HG03571 (cell line): ENCODE measurements around the gene POU3F3.

ENCODE experiments used
- ATAC-seq: cut with Tn5 transposase; IDR thresholded peaks from one replicate; pipeline ENCODE4 v1.9.1; 2021; ENCODE audit not compliant: unreplicated experiment

POU3F3 gene

DNA sequence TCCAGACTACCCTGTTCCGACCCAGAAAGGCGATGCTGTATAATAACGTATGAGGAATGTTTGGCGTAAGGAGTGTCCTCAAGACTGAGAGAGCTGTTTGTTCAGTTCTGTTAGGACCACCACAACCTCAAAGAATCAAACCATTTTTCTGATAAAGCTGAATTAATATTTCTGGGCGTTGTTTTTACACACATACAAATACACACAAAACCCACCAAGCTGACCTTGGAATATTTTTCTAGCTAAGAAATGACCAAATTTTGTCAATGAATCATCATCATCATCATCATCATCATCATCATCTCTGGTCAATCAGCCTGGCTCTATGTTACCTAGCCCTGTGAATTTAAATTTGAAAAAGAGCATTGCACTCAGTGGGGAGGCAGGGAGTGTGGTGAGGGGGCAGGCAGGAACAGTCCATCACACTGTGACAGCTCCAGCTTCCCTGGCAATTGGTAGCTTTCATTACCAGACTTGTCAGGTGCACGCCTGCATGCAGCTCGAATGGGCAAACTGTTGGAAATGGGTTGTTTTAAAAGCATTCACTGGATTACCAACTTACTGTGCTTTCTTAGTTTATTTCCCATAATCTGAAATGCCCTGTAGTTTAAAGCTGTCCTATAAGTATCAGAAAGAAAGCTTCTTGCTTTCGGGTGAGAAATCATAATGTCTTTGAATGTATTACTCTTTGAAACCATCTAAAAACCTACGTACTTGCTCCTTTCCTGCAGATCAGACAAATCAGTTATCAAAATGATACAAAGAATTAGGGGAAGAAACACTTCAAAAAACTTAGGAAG lies 6.9 kb upstream of the POU3F3 start:
- ATAC-seq, result no peak

DNA sequence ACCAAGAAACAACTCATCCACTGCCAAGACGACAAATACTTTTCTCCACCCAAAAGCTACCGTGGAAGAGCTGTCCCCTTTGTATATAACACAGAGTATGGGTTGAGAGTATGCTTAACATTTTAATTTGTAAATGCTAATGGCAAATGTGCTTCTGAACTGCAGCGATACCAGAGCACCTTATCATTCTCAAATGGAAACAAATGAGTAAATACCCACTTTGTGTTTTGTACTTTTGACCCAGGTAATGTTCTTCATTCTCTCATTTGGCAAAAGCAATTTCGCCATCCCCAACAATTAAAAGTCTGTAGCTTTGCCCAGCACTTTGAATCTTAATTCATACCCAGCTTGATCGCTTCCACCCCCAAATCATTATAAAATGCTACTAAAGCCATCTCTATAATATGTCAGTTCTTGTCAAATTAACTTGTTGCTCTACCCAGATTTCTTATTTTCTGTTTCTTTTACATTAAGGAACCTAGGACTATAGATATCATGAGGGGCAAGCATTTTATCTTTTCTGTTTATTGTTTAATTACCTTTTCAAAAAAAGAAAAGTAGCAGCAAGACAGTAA lies 6.2 kb upstream of the POU3F3 start:
- ATAC-seq, result no peak

DNA sequence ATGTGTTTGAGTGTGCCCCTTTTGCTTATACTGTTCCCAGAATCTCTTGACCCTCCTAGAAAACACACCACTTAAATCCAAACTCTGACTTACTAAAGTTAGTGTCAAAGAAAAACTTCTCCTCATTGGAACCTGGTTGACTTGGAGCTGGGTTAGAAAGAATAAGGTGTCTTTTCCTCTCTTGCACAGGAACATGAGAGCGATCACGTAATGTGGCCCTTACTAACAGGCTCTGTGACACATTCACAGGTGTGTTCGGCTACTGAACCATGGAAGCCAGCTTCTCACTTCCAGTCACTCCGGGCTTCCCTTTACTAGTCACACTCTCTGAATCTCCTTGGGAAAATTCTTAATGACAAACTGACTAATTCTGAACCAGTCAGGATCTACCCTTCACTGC lies 5.4 kb upstream of the POU3F3 start:
- no peak for ATAC-seq

GRCh38 chr2:104849101-104849500 lies 4.8 kb upstream of the POU3F3 start:
- no peak for ATAC-seq

GRCh38 chr2:104849618-104850141 lies 4.2 kb upstream of the POU3F3 start:
- ATAC-seq, result no peak

- ATAC-seq, result no peak
Measured at GRCh38 chr2:104850361-104851290, 3.3 kb upstream of the POU3F3 start.

- no peak for ATAC-seq
Measured at GRCh38 chr2:104851291-104852089, 2.4 kb upstream of the POU3F3 start.

- no peak for ATAC-seq
Measured at GRCh38 chr2:104852090-104852666, 1.7 kb upstream of the POU3F3 start.

- ATAC-seq, result no peak
Measured at GRCh38 chr2:104854498-104855220, 744 bp downstream of the POU3F3 start.

DNA sequence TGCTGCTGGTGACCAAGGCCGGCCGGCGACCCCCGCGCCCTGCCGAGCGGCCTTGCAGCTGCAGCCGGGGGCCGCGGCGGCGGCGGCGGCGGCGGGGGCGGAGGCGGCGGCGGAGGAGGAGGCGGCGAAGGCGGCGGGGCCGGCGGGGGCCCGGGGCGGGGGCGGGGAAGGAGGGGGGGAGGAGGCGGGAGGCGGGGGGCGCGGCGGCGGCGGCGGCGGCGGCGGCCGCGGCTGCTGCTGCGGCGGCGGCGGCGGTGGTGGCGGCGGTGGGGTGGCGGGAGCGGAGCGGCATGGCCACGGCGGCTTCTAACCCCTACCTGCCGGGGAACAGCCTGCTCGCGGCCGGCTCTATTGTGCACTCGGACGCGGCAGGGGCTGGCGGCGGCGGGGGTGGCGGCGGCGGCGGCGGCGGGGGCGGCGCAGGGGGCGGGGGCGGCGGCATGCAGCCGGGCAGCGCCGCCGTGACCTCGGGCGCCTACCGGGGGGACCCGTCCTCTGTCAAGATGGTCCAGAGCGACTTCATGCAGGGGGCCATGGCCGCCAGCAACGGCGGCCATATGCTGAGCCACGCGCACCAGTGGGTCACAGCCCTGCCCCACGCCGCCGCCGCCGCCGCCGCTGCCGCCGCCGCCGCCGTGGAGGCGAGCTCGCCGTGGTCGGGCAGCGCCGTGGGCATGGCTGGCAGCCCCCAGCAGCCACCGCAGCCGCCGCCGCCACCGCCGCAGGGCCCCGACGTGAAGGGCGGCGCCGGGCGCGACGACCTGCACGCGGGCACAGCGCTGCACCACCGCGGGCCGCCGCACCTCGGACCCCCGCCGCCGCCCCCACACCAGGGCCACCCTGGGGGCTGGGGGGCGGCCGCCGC lies 1.5 kb downstream of the POU3F3 start:
- ATAC-seq, result no peak

DNA sequence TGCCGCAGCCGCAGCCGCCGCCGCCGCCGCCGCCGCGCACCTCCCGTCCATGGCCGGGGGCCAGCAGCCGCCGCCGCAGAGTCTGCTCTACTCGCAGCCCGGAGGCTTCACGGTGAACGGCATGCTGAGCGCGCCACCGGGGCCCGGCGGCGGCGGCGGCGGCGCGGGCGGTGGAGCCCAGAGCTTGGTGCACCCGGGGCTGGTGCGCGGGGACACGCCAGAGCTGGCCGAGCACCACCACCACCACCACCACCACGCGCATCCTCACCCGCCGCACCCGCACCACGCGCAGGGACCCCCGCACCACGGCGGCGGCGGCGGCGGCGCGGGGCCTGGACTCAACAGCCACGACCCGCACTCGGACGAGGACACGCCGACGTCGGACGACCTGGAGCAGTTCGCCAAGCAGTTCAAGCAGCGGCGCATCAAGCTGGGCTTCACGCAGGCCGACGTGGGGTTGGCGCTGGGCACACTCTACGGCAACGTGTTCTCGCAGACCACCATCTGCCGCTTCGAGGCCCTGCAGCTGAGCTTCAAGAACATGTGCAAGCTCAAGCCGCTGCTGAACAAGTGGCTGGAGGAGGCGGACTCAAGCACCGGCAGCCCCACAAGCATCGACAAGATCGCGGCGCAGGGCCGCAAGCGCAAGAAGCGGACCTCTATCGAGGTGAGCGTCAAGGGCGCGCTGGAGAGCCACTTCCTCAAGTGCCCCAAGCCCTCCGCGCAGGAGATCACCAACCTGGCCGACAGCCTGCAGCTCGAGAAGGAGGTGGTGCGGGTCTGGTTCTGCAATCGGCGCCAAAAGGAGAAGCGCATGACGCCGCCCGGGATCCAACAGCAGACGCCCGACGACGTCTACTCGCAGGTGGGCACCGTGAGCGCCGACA lies 2.4 kb downstream of the POU3F3 start:
- no peak for ATAC-seq

DNA sequence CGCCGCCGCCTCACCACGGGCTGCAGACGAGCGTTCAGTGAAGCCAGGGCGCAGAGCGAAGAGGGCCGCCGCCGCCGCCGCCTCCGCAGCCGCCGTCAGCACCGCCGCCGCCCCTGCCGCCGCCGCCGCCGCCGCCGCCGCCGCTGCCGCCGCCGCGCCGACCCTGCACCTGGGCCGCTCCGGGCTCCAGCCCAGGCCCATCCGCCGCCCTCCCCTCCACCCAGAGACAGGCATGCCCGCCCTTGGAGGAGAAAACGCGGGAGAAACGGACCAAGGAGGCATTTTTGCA lies 3.0 kb downstream of the POU3F3 start:
- ATAC-seq, result no peak

DNA sequence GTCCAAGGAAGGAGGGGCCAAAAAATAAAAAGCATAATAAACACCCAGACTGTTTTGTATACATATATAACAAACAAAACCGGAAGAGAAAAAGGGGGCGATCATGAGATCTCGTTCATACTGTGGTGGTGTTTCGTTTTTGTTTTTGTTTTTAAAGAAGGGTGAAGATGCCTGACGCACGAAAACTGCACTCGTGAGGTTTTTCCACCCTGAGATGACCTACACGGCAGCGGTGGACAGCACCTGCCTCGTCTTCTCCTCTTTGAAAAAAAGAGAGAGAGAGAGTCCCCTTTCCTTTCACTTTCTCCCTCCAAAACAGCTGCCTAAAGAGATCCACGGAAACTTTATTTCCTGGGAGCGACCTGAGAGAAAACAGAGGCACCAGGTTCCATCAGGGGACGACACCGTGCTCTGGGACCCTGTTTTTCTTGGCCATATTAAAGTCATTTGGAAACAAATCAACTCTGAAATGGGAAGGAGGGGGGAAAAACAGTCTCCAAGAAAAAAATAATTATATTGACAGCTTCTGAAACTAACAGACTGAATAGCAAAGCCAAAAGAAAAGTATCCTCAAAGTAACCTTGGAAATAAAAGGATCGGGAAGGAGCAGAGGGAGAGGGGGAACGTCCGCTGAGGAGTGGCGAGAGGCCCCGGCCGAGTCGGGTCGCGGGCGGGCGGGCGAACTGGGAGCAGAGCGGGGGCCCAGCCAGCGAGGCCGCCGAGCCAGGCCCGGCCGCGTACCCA lies 3.5 kb downstream of the POU3F3 start:
- no peak for ATAC-seq

DNA sequence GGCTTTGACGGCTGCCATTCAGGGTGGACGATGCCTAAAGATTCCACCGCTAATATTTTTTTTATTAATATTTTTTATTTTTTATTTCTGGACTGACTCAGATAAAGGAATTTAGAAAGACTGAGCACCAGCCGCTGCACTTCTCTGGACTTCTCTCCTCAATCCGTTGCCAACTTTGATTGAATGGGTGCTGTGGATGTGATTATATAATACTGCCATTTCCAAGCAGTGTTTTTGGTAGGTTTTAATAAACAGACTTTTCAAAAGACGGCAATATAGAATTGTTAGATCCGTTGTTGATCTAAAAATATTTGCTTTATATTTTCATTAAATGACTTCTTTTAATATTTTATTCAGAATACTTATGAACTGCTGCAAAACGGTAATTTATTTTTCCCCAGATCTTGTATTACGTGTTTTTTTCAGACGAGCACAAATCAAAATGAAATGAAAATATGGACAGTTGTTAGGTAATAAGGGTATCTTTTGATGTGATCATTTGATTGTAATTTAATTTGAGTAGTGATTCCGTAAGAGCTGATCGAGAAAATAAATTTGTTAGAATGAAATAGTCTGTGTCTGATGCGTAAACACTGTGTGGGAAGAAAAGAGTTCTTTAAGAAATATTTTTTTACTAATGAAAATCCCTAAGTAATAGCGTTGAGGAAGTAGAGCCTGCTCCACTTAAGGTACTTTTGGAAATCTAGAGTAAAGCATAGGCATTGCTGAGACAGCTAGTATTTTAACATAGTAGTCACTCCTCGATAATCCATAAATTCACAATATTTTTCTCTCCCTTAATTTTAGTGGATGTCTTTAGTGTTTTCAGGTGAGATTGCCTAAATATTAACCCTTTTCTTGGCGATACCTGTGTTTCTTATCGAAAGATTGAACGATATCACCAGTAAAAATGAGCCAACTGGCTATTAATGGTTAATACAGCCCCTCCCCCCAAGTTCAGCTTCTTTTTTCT lies 4.4 kb downstream of the POU3F3 start:
- ATAC-seq, result no peak

- no peak for ATAC-seq
Measured at GRCh38 chr2:104859291-104859765, 5.4 kb downstream of the POU3F3 start.
